Measurements from ENCODE around the gene OSCP1. TPM values are rescaled to one million over a fixed set of nuclear protein-coding genes. Genes with fewer than 3 reads are reported as not detected.

The OSCP1 gene
- total and polyA plus RNA-seq, 9 donors: 9.1 to 27.7 (median 12.2) TPM

DNA sequence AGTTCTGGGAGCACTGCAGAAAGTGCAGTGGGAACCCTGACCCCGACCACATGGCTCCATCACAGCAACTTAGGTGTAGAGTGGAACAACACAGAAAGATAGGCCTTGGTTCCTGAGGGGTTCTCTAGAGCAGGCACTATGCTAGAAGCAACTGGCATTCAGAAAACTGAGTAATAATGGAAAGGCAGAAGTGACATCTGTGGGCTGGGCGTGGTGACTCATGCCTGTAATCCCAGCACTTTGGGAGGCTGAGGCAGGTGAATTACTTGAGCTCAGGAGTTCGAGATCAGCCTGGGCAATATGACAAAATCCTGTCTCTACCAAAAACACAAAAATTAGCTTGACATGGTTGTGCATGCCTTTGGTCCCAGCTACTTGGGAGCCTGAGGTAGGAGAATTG, 8.7 kb upstream of the OSCP1 start:
- intact Hi-C loops (cut with DNase I): no loop called here
- Histone ChIP-seq H3K4me3 (no peak overlapping the region), H3K36me3 (no peaks in the 10 kb centered on the region), H3K4me1 (ENCODE audit: insufficient read depth) (peaks cover 2% of the 10 kb centered on the region), H3K27ac (no peak overlapping the region), H3K9me3 (no peaks in the 10 kb centered on the region), H3K27me3 (no peaks in the 10 kb centered on the region)
- 87 to 97% (median 91%) methylated on average over 3 of the region's 3 CpGs for WGBS, 3 donors
- no peak for DNase-seq
- no peak for TF ChIP-seq POLR2A (IDR thresholded peaks at IDR 0.05)
- TF ChIP-seq EP300 (IDR thresholded peaks at IDR 0.05): no peak
- TF ChIP-seq, protein P1, sequence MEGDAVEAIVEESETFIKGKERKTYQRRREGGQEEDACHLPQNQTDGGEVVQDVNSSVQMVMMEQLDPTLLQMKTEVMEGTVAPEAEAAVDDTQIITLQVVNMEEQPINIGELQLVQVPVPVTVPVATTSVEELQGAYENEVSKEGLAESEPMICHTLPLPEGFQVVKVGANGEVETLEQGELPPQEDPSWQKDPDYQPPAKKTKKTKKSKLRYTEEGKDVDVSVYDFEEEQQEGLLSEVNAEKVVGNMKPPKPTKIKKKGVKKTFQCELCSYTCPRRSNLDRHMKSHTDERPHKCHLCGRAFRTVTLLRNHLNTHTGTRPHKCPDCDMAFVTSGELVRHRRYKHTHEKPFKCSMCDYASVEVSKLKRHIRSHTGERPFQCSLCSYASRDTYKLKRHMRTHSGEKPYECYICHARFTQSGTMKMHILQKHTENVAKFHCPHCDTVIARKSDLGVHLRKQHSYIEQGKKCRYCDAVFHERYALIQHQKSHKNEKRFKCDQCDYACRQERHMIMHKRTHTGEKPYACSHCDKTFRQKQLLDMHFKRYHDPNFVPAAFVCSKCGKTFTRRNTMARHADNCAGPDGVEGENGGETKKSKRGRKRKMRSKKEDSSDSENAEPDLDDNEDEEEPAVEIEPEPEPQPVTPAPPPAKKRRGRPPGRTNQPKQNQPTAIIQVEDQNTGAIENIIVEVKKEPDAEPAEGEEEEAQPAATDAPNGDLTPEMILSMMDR (IDR thresholded peaks at IDR 0.05): no peak

DNA sequence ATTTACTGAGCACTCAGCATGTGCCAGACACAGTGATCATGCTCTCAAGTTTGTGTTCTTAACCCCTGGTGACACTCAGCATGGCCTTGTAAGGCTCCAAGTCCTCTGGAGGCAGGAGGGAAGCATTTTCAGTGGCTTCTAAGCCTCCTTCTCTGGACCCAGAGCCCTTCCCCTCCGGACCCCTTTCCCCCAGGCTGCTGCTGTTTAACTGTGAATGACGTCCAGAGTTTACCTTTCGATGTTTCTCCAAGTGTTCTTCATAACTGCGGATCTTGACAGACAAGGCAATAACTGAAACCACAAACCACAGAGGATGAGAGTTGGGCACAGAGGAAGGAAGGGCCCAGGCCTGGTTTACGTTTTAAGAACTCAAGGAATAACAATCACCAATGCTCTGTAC, 7.4 kb upstream of the OSCP1 start:
- no peak overlapping the region for H3K4me3 ChIP-seq
- WGBS, 3 donors: 85 to 88% (median 86%) methylated on average over 5 of the region's 5 CpGs

DNA sequence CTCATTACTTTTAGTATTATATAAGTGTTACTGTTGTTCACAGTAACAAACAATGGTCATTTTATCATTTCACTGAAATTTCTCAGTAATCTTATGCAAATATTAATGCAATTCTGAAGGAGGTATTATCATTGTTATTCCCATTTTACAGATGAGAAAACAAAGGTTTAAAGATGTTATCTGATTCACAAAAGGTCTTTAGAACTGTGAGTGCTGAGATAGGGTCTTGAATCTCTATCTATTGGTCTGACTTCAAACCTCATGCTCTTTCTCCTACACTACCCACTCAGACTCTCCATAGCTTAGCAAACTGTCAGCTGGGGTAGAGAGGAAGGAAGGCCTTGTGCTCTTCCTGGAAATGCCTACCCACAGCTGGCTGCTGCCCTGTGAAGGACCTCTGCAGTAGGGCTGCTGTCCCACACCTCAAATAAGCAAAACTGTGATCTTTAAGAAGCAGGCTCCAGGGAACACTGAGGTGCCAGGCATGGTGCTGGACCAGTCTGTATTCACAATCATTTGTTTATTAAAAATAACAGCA, 6.2 kb upstream of the OSCP1 start:
- Histone ChIP-seq H3K4me3 (no peak overlapping the region), H3K9me3 (no peaks in the 10 kb centered on the region), H3K36me3 (no peaks in the 10 kb centered on the region), H3K27ac (no peak overlapping the region), H3K4me1 (ENCODE audit: insufficient read depth) (no peaks in the 10 kb centered on the region), H3K27me3 (no peaks in the 10 kb centered on the region)
- intact Hi-C loops (cut with DNase I): no loop called here
- no peak for DNase-seq
- TF ChIP-seq POLR2A (IDR thresholded peaks at IDR 0.05): no peak
- TF ChIP-seq, protein P1 (IDR thresholded peaks at IDR 0.05): no peak
- TF ChIP-seq EP300 (IDR thresholded peaks at IDR 0.05): no peak

More for the DNA sequence above, 7.4 kb upstream of the OSCP1 start:
- H3K36me3 ChIP-seq: no peaks in the 10 kb centered on the region
- no peak overlapping the region for H3K27ac ChIP-seq
- no peak for DNase-seq
- H3K4me1 ChIP-seq (ENCODE audit: insufficient read depth): no peaks in the 10 kb centered on the region
- H3K27me3 ChIP-seq: no peaks in the 10 kb centered on the region
- intact Hi-C loops (cut with DNase I): no loop called here
- TF ChIP-seq, protein P1 (IDR thresholded peaks at IDR 0.05): no peak
- TF ChIP-seq EP300 (IDR thresholded peaks at IDR 0.05) (no peak), POLR2A (IDR thresholded peaks at IDR 0.05) (no peak)
- no peaks in the 10 kb centered on the region for H3K9me3 ChIP-seq

DNA sequence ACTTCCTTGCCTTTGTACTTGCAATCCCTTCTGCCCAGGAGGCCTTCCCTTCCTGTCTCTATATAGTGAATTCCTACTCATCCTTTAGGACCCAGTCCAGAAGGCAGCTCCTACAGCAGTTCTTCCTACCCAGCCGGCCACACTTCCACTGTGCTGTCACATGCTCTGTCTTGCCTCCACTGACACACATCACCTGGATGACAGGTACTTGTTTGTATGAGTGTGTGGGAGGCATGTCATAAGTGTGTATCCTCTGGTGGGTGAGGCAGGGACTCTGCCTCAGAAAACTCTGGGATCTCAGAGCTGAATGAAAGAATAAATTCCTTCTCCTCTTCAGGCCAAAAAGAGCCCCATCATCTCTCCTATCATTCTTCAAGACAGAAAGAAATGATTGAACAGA, 5.1 kb upstream of the OSCP1 start:
- no peak for DNase-seq
- Histone ChIP-seq H3K27me3 (no peaks in the 10 kb centered on the region), H3K36me3 (no peaks in the 10 kb centered on the region), H3K4me1 (ENCODE audit: insufficient read depth) (no peaks in the 10 kb centered on the region), H3K27ac (no peak overlapping the region), H3K4me3 (no peak overlapping the region), H3K9me3 (no peaks in the 10 kb centered on the region)
- TF ChIP-seq, protein P1 (IDR thresholded peaks at IDR 0.05): no peak
- TF ChIP-seq POLR2A (IDR thresholded peaks at IDR 0.05) (no peak), EP300 (IDR thresholded peaks at IDR 0.05) (no peak)
- intact Hi-C loops (cut with DNase I): no loop called here
- WGBS, 3 donors: 54 to 61% (median 55%) methylated on average over 1 of the region's 1 CpG
